ENCODE data around the gene AP2S1. TPM values are rescaled to one million over a fixed set of nuclear protein-coding genes. Genes with fewer than 3 reads are reported as not detected.

AP2S1 gene
- total and polyA plus RNA-seq, 2 of the 8 experiments (the other 6 are each of a cell fraction or from before 2014, with no cell fraction given) = 195 to 211 TPM

DNA sequence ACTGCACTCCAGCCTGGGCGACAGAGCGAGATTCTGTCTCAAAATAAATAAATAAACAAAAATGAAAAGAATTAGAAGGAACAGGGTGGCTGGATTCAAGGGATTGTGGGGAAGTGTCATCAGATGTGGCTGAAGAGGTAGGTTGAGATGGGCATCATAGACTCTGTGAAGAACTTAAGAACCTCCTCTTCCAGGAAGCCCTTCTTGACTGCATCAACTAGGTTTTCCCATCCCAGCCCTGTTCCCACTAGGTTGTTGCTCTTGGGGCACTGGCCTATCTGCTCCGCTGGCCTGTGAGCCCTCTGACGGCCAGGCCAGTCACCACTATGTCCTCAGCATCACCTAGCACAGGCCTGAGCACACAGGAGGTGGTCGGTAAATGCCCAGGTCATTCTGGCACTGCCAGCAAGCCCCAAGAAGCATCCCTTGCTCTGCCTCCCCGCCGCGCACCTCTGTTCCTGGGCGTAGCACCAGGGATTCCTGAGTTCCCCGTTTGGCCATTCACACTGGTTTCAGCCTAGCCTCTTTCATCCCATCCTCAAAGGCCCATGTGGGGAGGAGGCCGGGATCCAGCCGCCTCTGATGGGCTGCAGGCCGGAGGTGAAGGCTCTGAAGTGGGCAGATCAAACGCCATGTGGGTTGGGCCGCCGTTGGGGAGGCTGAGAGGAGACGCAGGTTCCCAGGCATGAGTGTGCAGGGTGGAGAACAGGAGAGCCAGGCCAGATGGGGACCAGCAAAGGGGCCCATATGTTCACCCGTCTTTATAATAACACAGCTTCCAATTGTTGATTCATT, 34.6 kb downstream of the AP2S1 start:
- H2BK20ac ChIP-seq (ENCODE audit: low read length) = no peak overlapping the region
- peaks cover 0 to 4% (median 1%) of the 10 kb centered on the region in 4 experiments; a peak in 1 of 7 replicates for H3K4me1 ChIP-seq (replicated peaks in 1 of 4; ENCODE audit: control insufficient read depth in 3 of 4, insufficient read depth in 4 of 4, low read length in 3 of 4)
- no peak overlapping the region for H3K4me3 ChIP-seq (ENCODE audit: extremely low read depth in 1 of 4, insufficient read depth in 2 of 4, low read depth in 3 of 4, low read length in 4 of 4)
- H3K9ac ChIP-seq (replicated peaks in 1 of 4; ENCODE audit: extremely low read depth in 1 of 4, low read depth in 3 of 4, low read length in 3 of 4) = no peak overlapping the region
- no peak overlapping the region for H3K18ac ChIP-seq (ENCODE audit: extremely low read depth, low read length)
- H3K36me3 ChIP-seq (ENCODE audit: control insufficient read depth in 2 of 4, insufficient read depth in 4 of 4, low read length in 3 of 4) = no peaks in the 10 kb centered on the region
- H2BK5ac ChIP-seq (ENCODE audit: low read depth, low read length) = no peak overlapping the region
- H3K23ac ChIP-seq (ENCODE audit: insufficient read length) = no peak overlapping the region
- H3K79me2 ChIP-seq (ENCODE audit: control insufficient read depth in 1 of 2, insufficient read depth in 2 of 2, low read length in 2 of 2) = no peaks in the 10 kb centered on the region
- H4K5ac ChIP-seq (ENCODE audit: insufficient read length, low read depth, low read length) = no peak overlapping the region
- no peak overlapping the region for H3K4ac ChIP-seq (replicated peaks; ENCODE audit: insufficient read length, low read depth, low read length)
- H2AK5ac ChIP-seq (ENCODE audit: low read depth, low read length) = no peak overlapping the region
- FAIRE-seq = no peak
- H4K20me1 ChIP-seq (replicated peaks in 1 of 2; ENCODE audit: control insufficient read depth in 1 of 2, insufficient read depth in 2 of 2, low read length in 2 of 2) = no peaks in the 10 kb centered on the region
- TF ChIP-seq TBP (IDR thresholded peaks at IDR 0.05; ENCODE audit: low read depth, low read length) (no peak), SP4 (IDR thresholded peaks at IDR 0.05; ENCODE audit: low read length) (no peak), GTF2F1 (IDR thresholded peaks at IDR 0.05; ENCODE audit: borderline replicate concordance, low read depth, low read length) (no peak), RFX5 (IDR thresholded peaks at IDR 0.05; ENCODE audit: borderline replicate concordance, low read depth, low read length) (no peak), KDM5A (IDR thresholded peaks at IDR 0.05; ENCODE audit: low read length) (no peak), HDAC2 (IDR thresholded peaks at IDR 0.05; ENCODE audit: borderline replicate concordance in 1 of 2, low read depth in 2 of 2, low read length in 2 of 2) (no peak), SP1 (IDR thresholded peaks at IDR 0.05; ENCODE audit: low read depth, low read length) (no peak)
- TF ChIP-seq, protein P1, sequence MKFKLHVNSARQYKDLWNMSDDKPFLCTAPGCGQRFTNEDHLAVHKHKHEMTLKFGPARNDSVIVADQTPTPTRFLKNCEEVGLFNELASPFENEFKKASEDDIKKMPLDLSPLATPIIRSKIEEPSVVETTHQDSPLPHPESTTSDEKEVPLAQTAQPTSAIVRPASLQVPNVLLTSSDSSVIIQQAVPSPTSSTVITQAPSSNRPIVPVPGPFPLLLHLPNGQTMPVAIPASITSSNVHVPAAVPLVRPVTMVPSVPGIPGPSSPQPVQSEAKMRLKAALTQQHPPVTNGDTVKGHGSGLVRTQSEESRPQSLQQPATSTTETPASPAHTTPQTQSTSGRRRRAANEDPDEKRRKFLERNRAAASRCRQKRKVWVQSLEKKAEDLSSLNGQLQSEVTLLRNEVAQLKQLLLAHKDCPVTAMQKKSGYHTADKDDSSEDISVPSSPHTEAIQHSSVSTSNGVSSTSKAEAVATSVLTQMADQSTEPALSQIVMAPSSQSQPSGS (IDR thresholded peaks at IDR 0.05; ENCODE audit: low read length) = no peak
- no peaks in the 10 kb centered on the region for H3K79me1 ChIP-seq (ENCODE audit: low read depth, low read length)
- no peak overlapping the region for H3K27ac ChIP-seq (ENCODE audit: low read depth, low read length)
- H3K9me3 ChIP-seq (ENCODE audit: insufficient read depth in 2 of 2, low read depth in 1 of 2, low read length in 1 of 2) = no peaks in the 10 kb centered on the region
- no peak overlapping the region for H2BK120ac ChIP-seq (replicated peaks; ENCODE audit: low read depth, low read length)
- no peak overlapping the region for H3K14ac ChIP-seq (ENCODE audit: insufficient read length)
- H3K27me3 ChIP-seq (replicated peaks in 1 of 4; ENCODE audit: control insufficient read depth in 3 of 4, extremely low read depth in 1 of 4, insufficient read depth in 3 of 4, low read length in 3 of 4) = no peaks in the 10 kb centered on the region
- peak overlapping the region; percentile 53 for H4K8ac ChIP-seq (ENCODE audit: extremely low read depth, insufficient read depth, low read length)
- ChIA-PET CTCF (ENCODE audit: partially characterized antibody) (interaction anchor here (0.7 to 1.7 kb wide), 4 partner anchors 10 to 64 kb away, joined by 3 to 4 read pairs (median 3); no protein-coding TSS in a partner anchor), POLR2A (ENCODE audit: partially characterized antibody) (interaction anchor here (0.6 to 1.4 kb wide), 5 partner anchors 11 to 47 kb away, joined by 3 to 4 read pairs (median 4); partner anchors contain the start of gene SLC1A5)
- no peak overlapping the region for H3K56ac ChIP-seq (replicated peaks; ENCODE audit: insufficient read length, low read depth, low read length)
- H4K91ac ChIP-seq (replicated peaks; ENCODE audit: insufficient read length, low read length) = no peak overlapping the region
- no peak for DNase-seq (ENCODE audit: low read depth in 1 of 2, low spot score in 2 of 2)
- no peak overlapping the region for H2AFZ ChIP-seq (ENCODE audit: low read length)
- H3K23me2 ChIP-seq (ENCODE audit: low read depth, low read length) = no peaks in the 10 kb centered on the region; the same call in 1 of the 2 replicates
- H2BK15ac ChIP-seq (ENCODE audit: low read length) = no peak overlapping the region
- WGBS, 2 experiments (ENCODE audit: extremely low coverage in 1 of 2, insufficient coverage in 1 of 2, insufficient read length in 1 of 2, insufficient replicate concordance in 2 of 2, low coverage in 1 of 2, low lambda C conversion rate in 2 of 2, missing lambda C conversion rate in 1 of 2) = 90% methylated on average over 17 of the region's 18 CpGs; no CpG with 5 or more reads in 1 of the 2 experiments
- no peak overlapping the region for H3K4me2 ChIP-seq (ENCODE audit: insufficient read depth in 1 of 2, low read depth in 2 of 2, low read length in 2 of 2)
- no peak overlapping the region for H2BK12ac ChIP-seq (ENCODE audit: low read depth, low read length)

All from H1 (cell line).